GM18907 (cell line): ENCODE data around the gene LIMK2.
A peak's percentile ranks its signal among the peaks of the same experiment; 100 is the strongest.
"Not testable (repeated sequence)": the region's sequence is repeated elsewhere in the genome, so short reads cannot be mapped to it uniquely, and the experiment has no call there.

Source experiments
- ATAC-seq: cut with Tn5 transposase; IDR thresholded peaks from one replicate; pipeline ENCODE4 v1.9.1; 2021; ENCODE audit warnings: mild to moderate bottlenecking, moderate library complexity; ENCODE audit not compliant: unreplicated experiment

Gene LIMK2

GRCh38 chr22:31210556-31211421, 1.3 kb upstream of the LIMK2 start:
- ATAC-seq = no peak

DNA sequence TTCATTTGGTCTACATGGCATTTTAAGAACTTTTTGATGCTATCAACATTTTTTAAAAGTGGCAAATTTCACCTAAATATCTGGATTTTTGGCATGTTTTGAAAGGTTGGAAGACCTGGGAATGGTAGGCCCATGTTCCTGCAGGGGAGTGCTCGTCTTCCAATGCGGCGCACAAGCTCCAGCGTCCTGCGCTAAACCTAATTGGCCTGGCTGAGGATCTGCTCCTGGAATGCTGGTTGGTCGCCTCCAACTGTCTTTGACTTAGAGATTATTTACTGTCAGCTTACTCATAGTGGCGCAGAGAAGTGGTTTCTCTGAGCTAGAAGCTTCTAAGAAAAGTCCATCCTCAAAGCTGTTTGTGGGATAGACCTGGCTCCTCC, 626 bp upstream of the LIMK2 start:
- ATAC-seq = no peak

GRCh38 chr22:31212783-31213629, 908 bp downstream of the LIMK2 start:
- no peak for ATAC-seq

DNA sequence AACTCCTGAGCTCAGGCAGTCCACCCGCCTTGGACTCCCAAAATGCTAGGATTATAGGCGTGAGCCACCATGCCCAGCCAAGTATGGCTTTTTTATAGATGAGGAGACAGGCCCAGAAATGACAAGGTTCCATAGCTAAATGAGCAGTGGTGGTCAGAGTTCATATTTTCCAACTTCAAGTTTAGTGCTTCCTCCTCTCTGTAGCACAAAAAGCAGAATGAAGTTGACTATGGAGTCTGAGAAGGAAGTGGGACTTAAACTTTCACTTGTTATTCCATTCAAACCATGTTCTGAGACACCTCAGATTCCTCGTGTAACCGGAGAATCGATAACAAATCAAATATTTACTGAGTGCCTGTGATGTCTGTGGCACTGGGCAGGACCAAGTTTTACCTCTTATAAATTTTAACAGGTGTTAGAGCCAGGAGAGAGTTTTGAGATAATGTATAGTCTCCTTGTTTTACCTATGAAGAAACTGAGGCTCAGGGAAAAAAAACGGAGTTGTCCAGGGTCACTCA, 3.0 kb downstream of the LIMK2 start:
- no peak for ATAC-seq

DNA sequence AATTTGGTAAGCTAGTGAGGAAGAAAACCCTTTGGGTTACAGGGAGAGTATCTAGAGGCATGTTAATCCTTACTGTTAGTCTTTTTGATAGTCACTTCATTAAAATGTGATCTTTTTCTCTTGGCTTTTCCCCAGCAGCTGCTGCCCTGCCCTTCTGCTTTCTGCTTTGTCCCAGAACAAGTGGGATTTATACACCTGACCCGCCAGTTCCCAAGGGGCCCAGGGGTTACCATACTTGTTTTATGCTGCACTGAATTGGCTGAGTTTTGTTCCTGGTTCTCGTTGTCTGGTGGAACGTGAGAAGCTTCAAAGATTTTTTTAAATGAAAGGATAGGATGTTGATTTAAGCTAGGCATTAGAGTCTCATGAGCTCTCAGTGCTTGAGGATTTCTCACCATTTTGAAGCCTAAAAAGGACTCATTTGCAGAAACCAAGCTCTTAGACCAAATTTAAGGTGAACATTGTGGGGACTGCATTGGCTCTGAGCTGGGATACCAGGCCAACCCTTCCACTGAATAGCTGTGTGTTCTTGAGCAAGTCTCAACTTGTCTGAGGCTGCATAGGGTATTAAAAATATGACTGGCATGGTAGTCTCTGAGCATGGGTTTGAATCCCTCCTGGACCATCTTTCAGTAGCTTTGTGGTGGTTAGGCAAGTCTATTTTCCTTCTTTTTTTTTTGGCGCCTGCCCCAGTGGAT, 6.6 kb downstream of the LIMK2 start:
- no peak for ATAC-seq

GRCh38 chr22:31221084-31221483, 9.0 kb downstream of the LIMK2 start:
- no peak for ATAC-seq

GRCh38 chr22:31222736-31223135, 10.6 kb downstream of the LIMK2 start:
- ATAC-seq = no peak

- ATAC-seq = no peak
Measured at GRCh38 chr22:31223786-31224191, 11.7 kb downstream of the LIMK2 start.

DNA sequence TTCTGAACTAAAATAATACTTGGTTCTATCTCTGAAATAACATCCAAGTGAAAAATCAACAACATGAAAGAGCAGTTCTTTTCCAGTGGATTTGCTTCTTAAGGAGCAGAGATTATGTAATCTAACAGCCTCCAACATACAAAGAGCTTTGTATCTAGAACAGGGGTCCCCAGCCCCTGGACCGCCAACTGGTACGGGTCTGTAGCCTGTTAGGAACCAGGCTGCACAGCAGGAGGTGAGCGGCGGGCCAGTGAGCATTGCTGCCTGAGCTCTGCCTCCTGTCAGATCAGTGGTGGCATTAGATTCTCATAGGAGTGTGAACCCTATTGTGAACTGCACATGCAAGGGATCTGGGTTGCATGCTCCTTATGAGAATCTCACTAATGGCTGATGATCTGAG, 12.6 kb downstream of the LIMK2 start:
- ATAC-seq = not testable (repeated sequence)

DNA sequence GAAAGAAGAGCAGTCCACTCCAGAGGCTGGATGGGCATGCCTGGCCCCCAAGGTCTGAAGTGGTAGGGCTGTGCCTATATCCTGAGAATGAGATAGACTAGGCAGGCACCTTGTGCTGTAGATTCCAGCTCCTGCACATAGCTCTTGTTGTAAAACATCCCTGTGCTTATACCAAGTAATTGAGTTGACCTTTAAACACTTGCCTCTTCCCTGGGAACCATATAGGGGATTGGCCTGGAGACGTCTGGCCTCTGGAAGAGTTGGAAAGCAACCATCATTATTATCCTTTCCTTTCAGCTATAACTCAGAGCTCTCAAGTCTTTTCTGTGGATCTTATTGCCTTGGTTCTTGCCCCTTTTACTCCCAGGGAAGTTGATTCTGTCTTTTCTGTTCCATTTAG, 15.1 kb downstream of the LIMK2 start:
- ATAC-seq = no peak

DNA sequence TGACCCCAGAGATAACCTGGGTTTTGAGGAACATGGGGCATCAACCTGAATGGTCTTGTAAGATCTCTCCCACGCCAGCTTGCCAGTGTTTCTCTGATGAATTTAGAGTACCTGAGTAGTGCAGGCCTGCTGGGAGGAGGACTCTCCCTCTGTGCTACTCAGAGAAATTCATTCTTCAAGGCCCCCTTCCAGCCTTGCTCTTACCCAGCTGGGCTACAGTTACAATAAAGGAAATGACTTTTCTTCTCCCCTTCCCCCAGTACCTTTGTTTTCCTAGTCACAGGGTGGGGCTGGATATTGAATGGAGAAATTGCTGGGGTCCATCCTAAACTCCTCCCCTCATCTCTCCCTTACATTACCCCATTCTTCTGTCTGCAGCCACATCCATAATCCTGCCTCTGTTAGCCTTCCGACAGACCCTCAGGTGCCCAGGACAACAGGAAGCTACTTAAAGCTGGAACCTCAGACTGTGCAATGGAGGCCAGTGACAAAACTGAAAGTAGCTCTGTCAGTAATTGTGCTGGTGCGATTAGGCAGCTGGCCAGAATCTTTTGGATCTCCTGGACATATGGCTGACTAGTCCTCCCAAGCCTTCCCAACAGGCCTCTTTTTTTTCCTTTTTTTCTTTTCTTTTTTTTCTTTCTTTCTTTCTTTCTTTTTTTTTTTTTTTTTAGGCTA, 17.4 kb downstream of the LIMK2 start:
- no peak for ATAC-seq

DNA sequence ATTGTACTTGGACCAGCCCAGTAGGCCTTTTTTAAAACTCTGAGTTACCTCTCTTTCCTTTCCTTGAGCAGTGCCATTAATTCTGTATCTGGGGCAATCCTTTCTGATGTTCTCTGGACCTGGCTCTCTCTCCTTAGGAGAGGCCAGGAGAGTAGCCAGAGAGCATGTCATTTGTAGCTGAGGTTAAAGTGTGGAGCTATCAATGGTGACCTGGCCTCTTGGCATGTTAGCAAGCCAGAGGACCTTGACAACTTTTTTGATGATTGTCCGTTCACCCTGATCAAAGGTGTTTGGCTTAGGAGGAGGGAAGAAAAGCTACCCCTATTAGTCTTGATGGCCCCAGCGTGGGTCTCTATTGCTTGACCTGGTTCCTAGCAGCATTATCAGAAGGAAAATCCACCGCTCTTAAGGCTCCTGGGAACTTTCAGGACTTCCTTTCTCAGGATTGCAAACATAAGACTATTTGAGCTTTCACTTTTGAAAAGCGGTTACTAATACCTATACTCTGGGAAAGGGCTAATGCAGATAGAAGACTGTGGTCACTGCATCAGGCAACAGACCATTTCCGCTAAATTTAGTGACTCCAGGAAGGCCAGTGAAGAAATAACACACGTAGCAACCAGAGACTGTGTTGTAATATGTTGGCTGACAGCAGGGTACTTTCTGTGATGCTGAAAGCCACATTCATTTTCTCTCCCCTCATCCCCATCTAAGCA, 18.2 kb downstream of the LIMK2 start:
- no peak for ATAC-seq

- no peak for ATAC-seq
Measured at GRCh38 chr22:31230871-31231621, 18.9 kb downstream of the LIMK2 start.

GRCh38 chr22:31233001-31233400, 20.9 kb downstream of the LIMK2 start:
- no peak for ATAC-seq

DNA sequence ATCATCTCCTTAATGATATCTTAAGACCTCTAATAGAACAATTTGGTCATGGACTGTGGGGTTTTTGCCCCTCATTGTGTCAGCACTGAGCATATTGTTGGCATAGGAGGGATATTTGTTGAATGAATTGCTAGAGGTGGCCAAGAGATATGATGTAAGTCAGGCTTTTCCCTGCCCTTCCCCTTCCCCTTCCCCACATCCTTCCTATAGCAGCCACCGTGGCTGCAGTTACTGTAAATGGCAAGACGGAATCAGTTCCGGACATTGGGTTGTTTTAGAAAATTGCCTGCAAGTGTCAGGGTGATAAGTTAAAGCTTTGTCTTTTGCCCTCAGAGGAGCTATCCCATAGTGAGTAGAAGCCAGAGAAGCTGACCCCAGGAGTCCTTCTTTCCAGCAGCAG, 23.0 kb downstream of the LIMK2 start:
- ATAC-seq = no peak

DNA sequence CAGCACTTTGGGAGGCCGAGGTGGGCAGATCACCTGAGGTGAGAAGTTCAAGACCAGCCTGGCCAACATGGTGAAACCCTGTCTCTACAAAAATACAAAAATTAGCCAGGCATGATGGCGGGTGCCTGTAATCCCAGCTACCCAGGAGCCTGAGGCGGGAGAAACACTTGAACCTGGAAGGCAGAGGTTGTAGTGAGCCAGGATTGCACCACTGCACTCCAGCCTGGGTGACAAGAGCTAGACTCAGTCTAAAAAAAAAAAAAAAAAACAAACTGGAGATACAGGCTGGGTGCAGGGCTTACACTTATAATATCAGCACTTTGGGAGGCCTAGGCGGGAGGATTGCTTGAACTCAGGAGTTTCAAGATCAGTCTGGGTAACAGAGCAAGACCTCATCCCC, 23.9 kb downstream of the LIMK2 start:
- ATAC-seq = not testable (repeated sequence)

GRCh38 chr22:31238057-31238456, 26.0 kb downstream of the LIMK2 start:
- peak; percentile 56 for ATAC-seq

- no peak for ATAC-seq
Measured at GRCh38 chr22:31239771-31240370, 27.8 kb downstream of the LIMK2 start.

GRCh38 chr22:31241200-31241599, 29.1 kb downstream of the LIMK2 start:
- no peak for ATAC-seq
